ENCODE results near the gene PCGF1.

PCGF1 gene

DNA sequence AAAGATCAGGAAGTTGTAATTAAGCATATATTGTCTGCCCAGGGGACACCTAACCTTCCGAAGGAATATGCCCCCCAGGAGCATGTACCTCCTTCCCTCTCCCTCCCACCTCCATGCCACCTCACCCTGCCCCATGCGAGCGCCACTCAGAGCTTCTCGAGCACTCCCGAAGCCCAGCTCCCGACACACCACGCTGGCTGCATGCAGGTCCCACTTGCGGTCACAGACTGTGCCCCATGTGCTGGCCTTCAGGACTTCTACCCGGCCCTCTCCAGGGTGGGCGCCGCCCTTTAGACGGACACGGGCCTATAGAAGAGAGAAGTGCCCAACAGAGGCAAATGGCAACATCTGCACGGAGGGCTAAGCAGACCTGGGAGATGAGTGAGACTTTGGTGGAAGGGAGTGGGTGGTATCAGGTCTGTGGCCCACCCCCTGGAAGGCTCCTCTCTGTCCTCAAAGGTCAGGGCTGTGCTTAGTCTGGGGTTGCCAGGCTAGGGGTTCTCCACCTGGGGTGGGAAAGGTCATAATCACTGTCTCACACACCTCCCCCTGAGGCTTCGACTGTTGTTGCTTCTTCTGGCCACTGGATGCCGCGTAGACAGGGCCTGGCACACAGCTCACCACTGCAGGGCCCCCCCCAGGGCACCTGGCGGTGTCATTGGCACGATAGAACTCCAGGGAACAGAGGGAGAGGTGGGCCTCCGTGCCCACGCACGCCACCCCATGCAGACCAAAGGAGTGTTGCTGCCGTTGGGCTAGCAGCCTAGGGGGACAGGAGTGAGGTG is 28.9 kb upstream of the PCGF1 start:
- DNase-seq, result no peak

DNA sequence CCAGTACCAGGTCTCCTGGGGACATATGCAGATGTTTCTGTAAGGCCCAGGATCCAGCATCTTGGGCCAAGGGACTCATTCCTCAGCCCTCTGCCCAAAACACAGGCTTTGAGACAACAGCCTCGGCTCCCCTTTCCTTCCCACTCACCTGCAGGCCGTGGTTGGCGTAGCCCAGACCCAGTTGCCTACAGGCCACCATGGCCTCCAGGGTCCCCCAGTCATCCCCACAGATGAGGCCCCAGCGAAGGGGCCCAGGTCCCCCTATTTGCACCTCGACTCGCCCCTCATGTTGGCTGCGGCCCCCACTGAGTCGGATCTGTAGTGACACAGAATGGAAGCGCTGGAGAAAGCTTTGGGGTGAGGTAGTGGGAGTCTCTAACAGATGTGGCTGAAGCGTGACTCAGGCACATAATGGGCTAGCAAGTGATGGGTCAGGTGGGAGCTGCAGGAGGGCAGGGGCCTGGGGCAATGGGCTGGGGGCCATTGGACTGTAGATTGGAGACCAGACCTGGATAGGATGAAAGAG is 28.0 kb upstream of the PCGF1 start:
- no peak for DNase-seq

DNA sequence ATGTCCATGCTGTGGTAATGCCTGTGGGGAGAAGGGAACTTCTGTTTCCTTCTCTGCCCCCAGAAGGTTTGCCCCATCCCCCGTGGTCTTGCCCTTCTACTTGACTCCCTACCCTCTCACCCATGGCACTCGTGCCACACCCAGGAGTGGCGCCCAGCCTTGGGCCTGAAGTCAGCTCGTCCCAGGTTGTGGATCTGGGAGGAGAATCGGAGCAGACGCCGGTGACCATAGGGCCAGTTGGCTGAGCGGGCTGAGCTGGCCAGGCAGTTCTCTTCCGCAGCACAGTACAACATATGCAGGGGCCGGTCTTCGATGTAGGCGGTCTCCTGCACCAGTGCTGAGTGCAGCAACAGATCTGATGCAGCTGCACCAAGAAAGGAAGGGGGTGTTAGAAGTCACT is 26.9 kb upstream of the PCGF1 start:
- DNase-seq, result no peak

DNA sequence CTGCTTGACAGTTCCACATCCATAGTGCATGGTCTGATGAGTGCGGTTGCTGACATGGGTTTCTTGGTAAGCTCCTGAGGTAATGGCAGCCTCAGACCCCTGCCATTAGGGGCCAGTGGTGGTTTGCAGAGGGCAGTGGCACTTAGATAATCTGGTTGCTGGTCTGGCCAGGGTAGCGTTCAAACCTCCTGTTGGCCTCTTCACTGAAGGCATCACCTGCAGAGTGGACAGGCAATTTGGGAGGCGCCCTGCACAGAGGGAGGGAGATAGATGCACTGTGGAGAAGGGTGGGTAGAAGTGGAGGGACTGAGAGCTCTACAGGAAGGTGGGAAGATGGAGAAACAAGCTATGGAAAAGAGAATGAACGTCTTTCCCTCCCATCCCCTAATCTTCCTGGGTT is 26.0 kb upstream of the PCGF1 start:
- no peak for DNase-seq

DNA sequence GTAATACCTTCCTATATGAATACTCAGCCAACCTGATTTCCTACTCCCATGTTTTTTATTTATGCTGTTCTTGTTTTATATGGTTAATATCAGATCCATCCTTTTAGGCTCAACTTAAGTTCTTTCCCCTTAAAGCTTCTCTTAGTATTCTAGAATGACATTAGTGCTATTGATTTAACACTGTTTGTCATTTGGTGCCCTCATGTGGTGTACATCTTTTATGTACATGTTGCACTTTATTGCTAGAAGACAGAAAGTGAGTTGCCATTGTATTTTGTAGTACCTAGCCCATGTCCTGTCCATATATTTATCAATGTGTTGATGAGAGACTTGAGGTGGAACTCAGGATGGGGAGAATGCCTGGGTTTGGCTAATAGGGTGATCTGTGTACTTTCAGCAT is 24.7 kb upstream of the PCGF1 start:
- DNase-seq, result no peak

DNA sequence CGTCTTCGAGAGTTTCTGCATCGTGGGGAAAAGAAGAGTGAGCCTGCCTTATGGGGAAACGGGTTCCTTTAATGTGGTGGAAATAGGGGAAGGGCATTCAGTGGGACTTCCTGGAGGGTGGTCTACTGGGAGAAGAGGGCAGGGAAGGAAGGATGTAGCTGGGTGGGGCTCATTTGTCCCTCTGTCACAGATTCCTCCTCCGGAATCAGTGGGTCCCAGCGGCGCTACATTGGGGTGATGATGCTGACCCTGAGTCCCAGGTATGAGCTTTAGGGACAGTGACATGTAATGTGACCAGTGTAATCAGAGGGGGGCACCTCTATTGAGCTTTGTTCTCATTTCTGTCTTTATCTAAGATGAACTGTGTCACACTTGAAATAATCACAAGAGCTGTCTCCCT is 24.2 kb upstream of the PCGF1 start:
- no peak for DNase-seq

DNA sequence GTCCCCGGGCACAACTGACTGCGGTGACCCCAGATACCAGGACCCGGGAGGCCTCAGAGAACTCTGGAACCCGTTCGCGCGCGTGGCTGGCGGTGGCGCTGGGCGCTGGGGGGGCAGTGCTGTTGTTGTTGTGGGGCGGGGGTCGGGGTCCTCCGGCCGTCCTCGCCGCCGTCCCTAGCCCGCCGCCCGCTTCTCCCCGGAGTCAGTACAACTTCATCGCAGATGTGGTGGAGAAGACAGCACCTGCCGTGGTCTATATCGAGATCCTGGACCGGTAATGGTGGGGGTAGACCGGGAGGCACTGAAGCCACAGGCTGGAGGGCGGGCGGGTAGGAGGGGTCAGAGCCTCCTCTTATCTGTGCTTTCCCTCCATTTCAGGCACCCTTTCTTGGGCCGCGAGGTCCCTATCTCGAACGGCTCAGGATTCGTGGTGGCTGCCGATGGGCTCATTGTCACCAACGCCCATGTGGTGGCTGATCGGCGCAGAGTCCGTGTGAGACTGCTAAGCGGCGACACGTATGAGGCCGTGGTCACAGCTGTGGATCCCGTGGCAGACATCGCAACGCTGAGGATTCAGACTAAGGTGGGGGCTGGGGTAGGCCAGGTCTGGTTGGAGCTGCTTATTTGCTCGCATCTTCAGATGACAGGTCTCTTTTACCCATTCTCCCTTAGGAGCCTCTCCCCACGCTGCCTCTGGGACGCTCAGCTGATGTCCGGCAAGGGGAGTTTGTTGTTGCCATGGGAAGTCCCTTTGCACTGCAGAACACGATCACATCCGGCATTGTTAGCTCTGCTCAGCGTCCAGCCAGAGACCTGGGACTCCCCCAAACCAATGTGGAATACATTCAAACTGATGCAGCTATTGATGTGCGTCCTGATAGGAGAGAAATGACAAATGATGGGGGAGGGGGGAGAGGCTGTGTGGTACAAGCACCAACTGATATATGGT is 23.0 kb upstream of the PCGF1 start:
- DNase-seq, result no peak

DNA sequence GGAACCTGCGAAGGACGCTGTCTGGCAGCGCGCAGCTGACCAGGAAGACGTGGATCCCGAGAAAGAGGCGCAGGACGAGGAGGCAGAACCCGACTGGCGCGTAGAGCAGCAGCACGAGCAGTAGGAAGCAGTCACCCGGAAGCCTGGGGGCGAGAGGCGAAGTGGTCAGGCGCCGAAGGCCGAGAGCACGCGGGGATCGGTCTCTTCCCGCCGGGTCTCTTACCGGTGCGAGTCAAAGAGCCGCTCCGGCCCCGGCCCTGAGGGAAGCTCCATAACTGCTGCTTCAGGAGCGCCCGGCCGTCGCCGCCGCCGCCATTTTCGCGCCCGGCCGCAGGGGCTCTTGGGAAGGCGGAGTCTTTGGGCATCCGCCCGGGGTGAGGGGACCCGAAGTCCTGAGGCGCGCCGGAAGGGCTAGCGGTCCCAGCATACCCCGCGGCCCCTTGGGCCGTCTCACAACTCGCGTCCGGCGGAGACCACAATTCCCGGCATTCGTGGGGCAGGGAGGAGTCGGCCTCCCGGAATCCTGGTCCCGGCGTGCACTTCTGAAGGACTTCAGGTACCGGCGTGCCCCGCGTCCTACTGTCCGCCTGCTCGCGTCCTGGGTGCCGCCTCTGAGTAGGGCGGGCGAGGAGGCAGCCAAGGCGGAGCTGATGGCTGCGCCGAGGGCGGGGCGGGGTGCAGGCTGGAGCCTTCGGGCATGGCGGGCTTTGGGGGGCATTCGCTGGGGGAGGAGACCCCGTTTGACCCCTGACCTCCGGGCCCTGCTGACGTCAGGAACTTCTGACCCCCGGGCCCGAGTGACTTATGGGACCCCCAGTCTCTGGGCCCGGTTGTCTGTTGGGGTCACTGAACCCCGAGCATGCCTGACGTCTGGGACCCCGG is 22.1 kb upstream of the PCGF1 start, which contains the start of the genes AUP1 and HTRA2:
Gene AUP1, minus strand, starts transcription at position 350 of the 882 bp plus-strand sequence. Its CDS starts 77 bp downstream, at position 273.
Gene HTRA2, plus strand, starts transcription at position 577 of the 882 bp plus-strand sequence. Its CDS starts 74 bp downstream, at position 651.
- DNase-seq, result peak; percentile 91

DNA sequence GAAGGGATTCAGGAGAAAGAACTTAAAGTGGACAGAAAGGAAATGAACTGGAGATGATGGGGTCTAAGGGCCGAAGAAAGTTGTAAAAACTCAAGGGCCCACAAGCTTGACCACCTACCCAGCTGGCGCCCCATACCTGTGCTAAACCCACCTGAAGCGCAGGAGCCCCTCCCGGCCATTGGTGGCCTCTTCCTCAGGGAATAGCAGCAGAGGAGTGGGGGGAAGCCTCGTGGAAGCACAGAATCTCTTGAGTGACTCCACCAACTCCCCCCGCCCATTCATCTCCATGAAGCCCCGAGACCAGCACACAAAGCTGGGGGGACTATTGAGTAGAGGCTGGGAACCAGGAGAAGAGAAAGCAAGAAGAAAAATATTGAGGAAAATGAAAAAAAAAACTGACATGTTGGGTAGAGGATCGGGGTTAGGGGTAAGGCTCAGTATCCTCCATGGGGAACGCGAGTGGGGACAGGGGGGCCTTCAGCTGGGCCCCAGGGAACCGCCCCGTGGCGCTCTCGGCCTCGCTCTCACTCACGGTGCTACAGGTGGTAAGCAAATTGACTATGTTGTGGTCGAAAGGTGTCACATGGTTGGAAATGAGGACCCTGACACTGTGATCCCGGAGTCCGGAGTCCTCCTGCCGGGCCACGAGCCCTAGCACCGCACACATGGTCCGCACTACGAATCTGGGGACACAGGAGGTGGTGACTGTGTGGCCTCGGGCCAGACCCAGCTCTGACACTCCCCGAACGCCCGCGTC is 21.3 kb upstream of the PCGF1 start:
- no peak for DNase-seq

DNA sequence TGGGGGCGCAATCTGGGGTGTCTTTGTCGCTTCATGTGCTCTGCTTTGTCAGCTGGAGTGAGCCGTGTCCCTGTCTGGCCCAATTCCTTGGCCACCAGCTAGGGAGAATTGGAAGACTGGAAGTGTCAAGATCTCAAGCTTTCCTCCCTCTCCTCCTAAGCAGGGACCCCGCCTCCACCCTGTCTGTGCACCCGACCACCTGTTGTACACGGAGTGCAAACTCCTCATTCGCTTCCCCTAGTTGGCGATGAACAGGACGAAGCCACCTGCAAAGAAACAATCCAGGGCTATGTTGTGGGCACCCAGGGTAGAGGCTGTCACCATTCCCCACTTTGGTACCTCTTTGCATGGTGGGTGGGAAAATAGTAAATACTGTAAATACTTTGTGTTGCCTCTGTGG is 20.2 kb upstream of the PCGF1 start:
- DNase-seq, result no peak

DNA sequence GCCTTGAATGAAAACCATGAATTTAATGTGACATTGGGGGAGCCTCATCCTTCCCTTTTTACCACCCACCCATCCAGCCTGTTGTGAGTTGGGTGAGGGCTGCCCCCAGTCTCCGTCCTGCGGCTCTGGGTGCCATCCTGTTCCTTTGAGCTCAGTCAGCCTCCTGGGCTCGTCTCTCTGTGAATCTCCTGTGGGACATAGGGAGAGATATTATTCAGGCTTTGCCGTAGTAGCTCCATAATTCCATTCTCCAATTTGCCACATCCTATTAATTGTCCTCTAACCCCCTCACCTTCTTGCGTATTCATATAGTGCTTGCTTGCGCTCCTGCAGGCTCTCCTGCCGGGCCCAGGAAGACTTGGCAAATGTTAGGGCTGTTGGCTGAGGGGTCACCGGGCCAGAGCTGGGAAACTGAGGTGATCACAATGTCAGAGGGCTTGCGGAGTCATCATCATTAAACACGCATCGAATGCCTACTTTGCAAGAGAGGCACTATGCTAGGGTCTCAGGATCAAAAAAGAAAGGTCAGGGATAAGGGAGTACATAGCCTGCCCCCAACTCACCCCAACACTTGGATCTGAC is 19.2 kb upstream of the PCGF1 start:
- no peak for DNase-seq

DNA sequence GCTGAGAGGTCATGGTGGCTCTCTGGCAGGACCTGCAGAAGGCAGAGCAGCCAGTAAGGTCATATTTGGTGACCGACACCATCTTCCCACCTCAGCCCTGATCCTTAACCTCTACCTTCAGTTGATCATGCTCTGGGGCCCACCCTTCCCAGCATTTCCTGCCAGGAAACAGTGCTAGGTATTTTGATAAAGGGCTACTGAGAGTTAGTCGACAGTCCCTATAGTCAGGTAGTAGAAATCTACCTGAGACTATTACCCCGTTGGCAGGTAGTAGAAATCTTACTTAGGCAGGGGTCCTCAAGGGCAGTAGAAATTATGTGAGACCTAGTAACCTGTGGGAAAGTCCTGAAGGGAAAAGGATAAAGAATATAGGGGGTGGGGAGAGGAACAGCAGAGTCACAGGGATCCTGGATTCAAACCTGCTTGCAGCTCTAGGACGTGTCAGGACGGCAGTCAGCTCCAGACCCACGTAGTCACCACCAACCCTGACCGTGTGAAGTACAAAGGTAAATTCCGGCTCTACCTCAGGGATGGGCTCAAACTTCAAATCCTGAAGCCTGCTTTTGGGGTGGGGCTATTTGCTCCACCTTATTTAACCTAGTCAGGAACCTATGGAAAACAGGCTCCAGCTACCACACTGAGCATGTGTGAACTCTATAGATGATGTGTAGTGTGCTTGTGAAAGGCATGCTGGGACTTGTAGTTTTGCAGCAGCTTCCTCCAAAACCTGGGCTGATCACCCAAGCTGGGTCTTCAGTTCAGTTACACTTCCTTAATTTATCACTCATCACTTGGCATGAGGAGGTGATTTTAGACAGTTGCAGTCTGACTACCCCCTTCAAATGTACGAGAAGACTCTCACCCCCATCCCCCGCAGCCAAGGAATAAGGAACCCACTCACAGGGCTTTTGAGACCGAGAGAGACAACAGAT is 18.5 kb upstream of the PCGF1 start, which contains the start of gene DQX1:
Gene DQX1, minus strand, starts transcription at position 515 of the 932 bp plus-strand sequence. Its CDS starts 502 bp downstream, at position 13.
- no peak for DNase-seq

DNA sequence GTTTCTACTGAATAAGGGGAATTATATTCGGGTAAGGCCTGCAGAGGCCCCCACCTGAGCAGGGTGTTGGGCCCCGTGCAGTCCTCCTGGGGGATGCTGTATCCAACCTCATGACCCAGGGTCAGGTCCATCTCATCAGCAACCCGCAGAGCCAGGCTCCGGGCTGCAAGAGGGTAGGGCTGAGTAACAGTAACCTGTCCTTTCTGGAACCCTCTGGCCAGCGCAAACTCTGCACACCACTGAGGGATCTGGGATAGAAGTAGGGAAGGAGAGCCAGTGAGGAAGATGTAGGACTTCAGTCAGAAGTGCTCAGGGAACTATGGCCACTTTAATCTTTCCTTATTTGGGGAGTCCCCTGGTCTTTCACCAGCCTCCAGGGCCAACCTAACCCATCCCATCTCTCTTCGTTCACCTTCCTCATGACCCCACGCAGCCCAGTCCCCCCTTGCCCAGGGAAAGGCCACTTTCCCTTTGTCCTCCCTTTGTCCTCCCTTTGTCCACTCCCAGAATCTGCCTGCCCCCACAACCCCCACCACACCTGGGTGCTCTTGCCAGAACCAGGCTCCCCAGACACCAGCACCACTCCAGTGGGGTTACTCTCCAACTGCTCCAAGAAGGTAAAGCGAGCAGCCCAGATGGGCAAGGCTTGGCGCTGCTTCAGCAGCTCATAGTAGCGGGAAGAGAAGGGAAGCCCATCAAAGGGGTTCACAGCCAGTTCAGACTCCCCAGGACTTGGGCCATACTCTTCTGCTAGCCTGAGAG is 17.6 kb upstream of the PCGF1 start:
- DNase-seq, result no peak

DNA sequence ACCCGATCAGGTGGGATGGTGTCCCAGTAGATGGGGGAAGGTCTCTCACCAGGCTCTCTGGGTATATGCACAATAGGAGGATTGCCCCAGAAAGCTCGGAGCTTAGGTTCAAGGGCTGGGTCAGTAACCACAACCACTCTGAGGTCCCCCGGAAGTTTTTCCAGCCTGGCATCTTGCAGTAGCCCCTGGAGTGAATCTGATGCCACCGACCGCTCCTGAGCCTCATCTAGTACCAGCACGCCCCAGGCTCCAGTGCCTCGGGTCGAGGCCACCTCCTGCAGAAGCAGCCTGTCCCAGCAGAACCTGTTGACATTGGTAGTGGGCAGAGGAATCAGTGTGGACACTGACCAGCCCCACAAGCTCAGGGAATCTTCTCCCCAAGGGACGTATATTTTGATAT is 16.5 kb upstream of the PCGF1 start:
- DNase-seq, result no peak

DNA sequence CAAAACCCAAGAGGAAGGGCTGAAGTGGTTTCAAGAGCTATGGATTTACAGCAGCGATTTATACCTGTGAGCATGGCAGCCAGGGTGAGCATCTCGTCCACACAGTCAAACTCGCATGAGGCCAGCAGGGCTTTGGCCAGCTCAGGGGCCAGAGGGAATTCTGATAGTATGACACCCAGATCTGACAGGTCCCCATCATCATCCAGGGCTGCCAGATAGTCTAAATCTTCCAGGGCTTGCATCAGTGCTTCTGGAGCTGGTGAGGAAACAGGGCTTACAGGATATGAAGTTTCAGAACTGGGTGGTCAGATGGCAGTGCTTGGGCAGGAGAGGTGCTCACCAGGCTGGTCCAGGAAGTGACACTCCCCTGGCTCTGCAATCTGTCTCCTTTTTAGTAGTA is 15.0 kb upstream of the PCGF1 start:
- DNase-seq, result no peak

DNA sequence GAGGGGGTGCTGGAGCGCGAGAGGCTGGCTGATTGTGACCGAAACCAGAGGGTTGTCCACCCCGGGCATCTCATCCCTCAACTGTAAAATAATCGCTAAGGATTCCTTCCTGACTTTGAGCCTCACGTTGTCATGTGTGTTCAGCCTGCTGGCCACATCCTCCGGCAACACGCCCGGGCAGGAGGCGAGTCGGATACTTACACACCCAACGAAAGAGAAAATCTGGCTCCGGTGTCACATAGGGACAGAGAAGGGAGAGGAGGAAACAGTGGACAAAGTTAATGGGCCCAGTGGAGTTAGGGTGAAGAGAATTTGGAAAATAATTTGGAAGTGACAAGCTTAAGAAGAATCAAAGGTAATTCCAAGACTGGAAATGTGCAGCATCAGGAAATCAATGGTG is 9.2 kb upstream of the PCGF1 start:
- no peak for DNase-seq

DNA sequence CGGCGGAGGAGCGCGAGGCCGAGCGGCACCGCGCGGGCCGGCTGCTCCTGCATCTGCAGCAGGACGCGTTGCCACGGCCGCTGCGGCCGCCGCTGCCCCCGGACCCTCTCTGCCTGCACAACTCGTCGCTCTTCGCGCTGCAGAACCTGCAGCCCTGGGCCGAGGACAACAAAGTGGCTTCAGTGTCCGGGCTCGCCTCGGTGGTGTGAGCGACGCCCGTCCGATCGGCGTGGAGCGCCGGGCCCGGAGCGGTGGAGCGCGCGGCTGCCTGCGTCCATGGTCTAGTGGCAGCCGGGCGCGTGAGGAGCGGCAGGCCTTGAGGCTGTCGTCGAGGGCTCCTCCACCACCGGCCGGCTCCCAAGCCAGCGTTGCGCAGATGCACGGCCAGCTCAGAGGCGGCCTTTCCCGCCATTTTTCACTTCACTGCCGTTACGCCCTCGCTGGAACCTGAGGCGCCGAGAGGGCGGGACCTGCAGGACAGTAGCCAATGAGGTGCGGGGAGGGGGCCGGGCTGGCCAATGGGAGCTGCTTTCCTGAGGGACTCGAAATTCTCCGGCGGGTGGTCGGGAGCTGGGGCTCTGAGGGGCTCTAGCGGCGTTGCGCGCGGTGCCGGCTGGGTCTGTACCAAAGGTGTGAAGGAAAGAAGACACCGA is 8.6 kb upstream of the PCGF1 start:
- DNase-seq, result no peak

DNA sequence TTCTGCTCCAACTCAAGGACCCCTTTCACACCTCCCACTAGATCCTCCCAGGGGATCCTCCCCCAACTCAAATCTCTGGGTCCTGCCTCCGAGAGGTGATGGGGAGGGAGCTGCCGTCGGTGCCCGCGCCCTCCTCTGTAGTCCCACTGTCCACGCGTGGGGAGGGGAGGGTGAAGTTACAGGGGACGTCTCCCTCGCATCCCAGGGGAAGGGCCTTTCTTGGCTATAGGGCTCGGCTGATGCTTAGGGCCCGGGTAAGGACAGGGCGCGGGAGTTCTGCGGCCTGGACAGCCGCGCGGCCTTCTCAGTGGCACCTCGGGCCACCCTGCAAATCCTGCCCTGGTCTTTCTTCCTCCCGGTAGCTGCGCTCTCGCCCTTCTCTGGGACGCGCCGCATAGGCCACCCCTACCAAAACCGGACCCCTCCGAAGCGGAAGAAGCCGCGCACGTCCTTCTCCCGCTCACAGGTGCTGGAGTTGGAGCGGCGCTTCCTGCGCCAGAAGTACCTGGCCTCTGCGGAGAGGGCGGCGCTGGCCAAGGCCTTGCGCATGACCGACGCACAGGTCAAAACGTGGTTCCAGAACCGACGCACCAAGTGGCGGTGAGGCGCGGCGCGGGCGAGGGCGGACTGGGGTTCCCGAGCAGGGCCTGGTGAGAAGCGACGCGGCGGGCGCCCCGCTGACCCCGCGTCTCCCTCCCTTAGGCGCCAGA is 7.9 kb upstream of the PCGF1 start:
- DNase-seq, result no peak

All from NCI-H1436 treated with DMSO at 0.1 percent for 48 hours (cell line).